K562 (cell line): Measurements from ENCODE around the gene UNC5C. TPM values are rescaled to one million over a fixed set of nuclear protein-coding genes. Genes with fewer than 3 reads are reported as not detected.

Experiments
- ATAC-seq: fragments of 200-7000 bp; cut with Tn5 transposase; 3 replicates; pipeline ENCODE4 v1.9.1; 2020; ENCODE audit warnings: moderate library complexity
- BruUV-seq: library from RNA; stranded (reverse); fragments of 400-500 nt; replicated peaks from 2 replicates; lab custom pipeline; 2021; lab: Mats Ljungman, UMichigan
- CTCF ChIA-PET: fragments of 300-600 bp; formaldehyde crosslinking; extraction: SDS; loops from one replicate; lab custom pipeline; 2021; ENCODE audit warnings: low intra/inter-chr PET ratio; lab: Yijun Ruan, JAX
- POLR2A ChIA-PET: fragments of 300-600, 350-650 bp; sonication (Branson Sonifier 250); formaldehyde crosslinking; extraction: SDS; loops from one replicate; lab custom pipeline; 2021; ENCODE audit warnings: antibody characterized with exemption, inconsistent platforms; lab: Yijun Ruan, JAX
- DNase-seq, 4 experiments: peaks; one replicate each; pipeline versions ENCODE4 v3.0.0 to v3.0.0-alpha.2; 2011 to 2018; ENCODE audit warnings: low spot score in 3 of 4, mixed read lengths in 3 of 4; ENCODE audit errors: extremely low read depth in 1 of 4
- FAIRE-seq: peaks from 2 replicates; lab custom pipeline; 2011; peaks lifted over from hg19 to GRCh38; lab: Jason Lieb, UNC
- H2AFZ ChIP-seq: 2 replicates; pipeline ENCODE4 v1.6.0; 2011; ENCODE audit warnings: low read depth, low read length, control low read depth, inconsistent platforms
- H3K27ac ChIP-seq: fragments of 200-600 bp; 3 replicates; pipeline ENCODE4 v1.8.0; 2011; ENCODE audit warnings: low read depth, mild to moderate bottlenecking, control low read depth, inconsistent platforms, low read length, moderate library complexity, mixed read lengths; ENCODE audit errors: extremely low read depth
- H3K27me3 ChIP-seq, 2 experiments: fragments of 300-600 bp in 1 of 2; 2 replicates in 1 of 2; 3 replicates in 1 of 2; pipeline versions ENCODE4 v1.6.0 to v1.8.0; 2011; ENCODE audit warnings: inconsistent platforms in 2 of 2, low read length in 2 of 2, mild to moderate bottlenecking in 1 of 2, mixed read lengths in 1 of 2, moderate library complexity in 1 of 2; ENCODE audit not compliant: control insufficient read depth in 2 of 2, insufficient read depth in 2 of 2
- H3K36me3 ChIP-seq: fragments of 300-600 bp; 3 replicates; pipeline ENCODE4 v1.8.0; 2011; ENCODE audit warnings: mild to moderate bottlenecking, low read length, inconsistent platforms; ENCODE audit not compliant: control insufficient read depth, insufficient read depth
- H3K4me1 ChIP-seq, 2 experiments: fragments of 200-600 bp in 1 of 2; replicated peaks in 1 of 2; 2 replicates in 1 of 2; 3 replicates in 1 of 2; pipeline versions ENCODE4 v1.5.1 to v1.8.0; 2011; ENCODE audit warnings: inconsistent platforms in 2 of 2, low read length in 2 of 2, mild to moderate bottlenecking in 1 of 2, mixed read lengths in 1 of 2, moderate library complexity in 1 of 2; ENCODE audit not compliant: control insufficient read depth in 2 of 2, insufficient read depth in 2 of 2
- H3K4me2 ChIP-seq: 2 replicates; pipeline ENCODE4 v1.6.1; 2011; ENCODE audit warnings: low read length, control low read depth, inconsistent platforms, mixed read lengths; ENCODE audit not compliant: insufficient read depth
- H3K4me3 ChIP-seq: fragments of 200-600 bp; sonication (generic), shearing (Covaris generic); 2 replicates; pipeline ENCODE4 v1.5.1; 2016; ENCODE audit warnings: control low read depth, inconsistent platforms
- H3K79me2 ChIP-seq: fragments of 200-600 bp; 3 replicates; pipeline ENCODE4 v1.8.0; 2011; ENCODE audit warnings: low read length, inconsistent platforms; ENCODE audit not compliant: control insufficient read depth, insufficient read depth
- H3K9ac ChIP-seq, 2 experiments: 2 replicates each; pipeline versions ENCODE4 v1.6.0 to v1.6.1; 2011; ENCODE audit warnings: low read depth in 2 of 2, low read length in 2 of 2, control low read depth in 1 of 2, inconsistent platforms in 1 of 2, mild to moderate bottlenecking in 1 of 2, mixed read lengths in 1 of 2; ENCODE audit not compliant: insufficient read depth in 1 of 2
- H3K9me1 ChIP-seq: one replicate; pipeline ENCODE4 v1.6.0; 2011; ENCODE audit warnings: inconsistent platforms, mild to moderate bottlenecking, low read length, moderate library complexity; ENCODE audit not compliant: control insufficient read depth, insufficient read depth
- H3K9me3 ChIP-seq: replicated peaks from 2 replicates; pipeline ENCODE4 v1.5.1; 2011; ENCODE audit warnings: low read depth, low read length, inconsistent platforms; ENCODE audit not compliant: control insufficient read depth, insufficient read depth
- H4K20me1 ChIP-seq: replicated peaks from 2 replicates; pipeline ENCODE4 v1.6.1; 2011; ENCODE audit warnings: low read length, inconsistent platforms, mixed read lengths; ENCODE audit not compliant: control insufficient read depth, insufficient read depth
- ATF7 ChIP-seq: fragments of 450-650 bp; IDR thresholded peaks from 2 replicates; pipeline ENCODE4 v1.7.1; 2014; ENCODE audit warnings: mild to moderate bottlenecking, moderate library complexity
- CHCHD3 ChIP-seq: fragments of 250-450 bp; sonication (Bioruptor Pico); IDR thresholded peaks from 2 replicates; pipeline ENCODE4 v2.1.2; 2022; ENCODE audit warnings: mild to moderate bottlenecking
- EP300 ChIP-seq: IDR thresholded peaks from 2 replicates; pipeline ENCODE4 v1.6.1; 2012; ENCODE audit warnings: low read length, improper control_type of control experiment
- HDAC8 ChIP-seq: fragments of 450-650 bp; IDR thresholded peaks from 2 replicates; pipeline ENCODE4 v1.6.1; 2016; ENCODE audit warnings: mild to moderate bottlenecking, missing genetic modification characterization, moderate library complexity, missing compliant biosample characterization
- HOXB6 ChIP-seq: fragments of 250-450 bp; sonication (Bioruptor Pico); IDR thresholded peaks from 2 replicates; pipeline ENCODE4 v1.5.1; 2022; ENCODE audit warnings: mild to moderate bottlenecking, borderline replicate concordance
- LARP7 ChIP-seq: fragments of 450-650 bp; IDR thresholded peaks from 2 replicates; pipeline ENCODE4 v1.6.1; 2016
- POLR2AphosphoS2 ChIP-seq: IDR thresholded peaks from 2 replicates; pipeline ENCODE4 v1.6.1; 2012; ENCODE audit warnings: low read length, improper control_type of control experiment
- SP1 ChIP-seq: sonication (generic); formaldehyde crosslinking; IDR thresholded peaks from 2 replicates; pipeline ENCODE4 v1.8.1; 2022; ENCODE audit warnings: mild to moderate bottlenecking, missing genetic modification reagents
- TARDBP ChIP-seq: fragments of 450-650 bp; IDR thresholded peaks from 2 replicates; pipeline ENCODE4 v1.6.1; 2016
- ZNF384 ChIP-seq: IDR thresholded peaks from 2 replicates; pipeline ENCODE4 v1.6.1; 2012; ENCODE audit warnings: low read depth, low read length, improper control_type of control experiment
- ZNF584 ChIP-seq: fragments of 200-800 bp; sonication (Bioruptor generic); IDR thresholded peaks from 2 replicates; pipeline ENCODE4 v1.6.1; 2016; ENCODE audit warnings: low read depth, mild to moderate bottlenecking, missing genetic modification characterization, missing compliant biosample characterization
- WGBS: fragments of 100-300 bp; shearing (Covaris generic); methylation state at CpG from one replicate; pipeline ENCODE4 v1.1.6; 2016; ENCODE audit warnings: low coverage, mixed read lengths; ENCODE audit not compliant: insufficient coverage; ENCODE audit errors: missing lambda C conversion rate; 5-methylcytosine and 5-hydroxymethylcytosine counted together
- in situ Hi-C: fragments of 300-500 bp; cut with MboI; formaldehyde crosslinking; loops from 4 replicates; pipeline ENCODE4 v1.15.0; 2018; ENCODE audit warnings: inconsistent platforms, mixed read lengths
- intact Hi-C: fragments of 100-400 bp; cut with micrococcal nuclease; formaldehyde crosslinking; loops from 2 replicates; pipeline ENCODE4 v1.14.2; 2022
- polyA plus RNA-seq, 8 experiments: library from polyadenylated mRNA; depleted of rRNA in 4 of 8; stranded (reverse) in 5 of 8; unstranded in 3 of 8; fragments of >200 nt; fragmentation: Nextera tagmentation in 2 of 8; fragmentation: Illumina TruSeq in 1 of 8; extraction: Ambion mirVana in 2 of 8; extraction: Trizol in 1 of 8; gene quantifications; 2 replicates each; pipeline versions ENCODE4 v1.2.1 to v1.2.3, GENCODE V29; 2011 to 2014; ENCODE audit warnings: inconsistent platforms in 1 of 8, missing spikeins in 1 of 8
- total RNA-seq, 7 experiments: library from RNA; depleted of rRNA in 6 of 7; stranded (reverse); fragments of >200 nt in 6 of 7; fragmentation: Illumina TruSeq in 2 of 7; extraction: Trizol in 2 of 7; gene quantifications; 2 replicates each; pipeline versions ENCODE4 v1.2.1 to v1.2.3, GENCODE V29; 2011 to 2021; ENCODE audit warnings: low replicate concordance in 1 of 7
- TF ChIP-seq, protein P1 (sequence below): fragments of 450-650 bp; formaldehyde crosslinking; IDR thresholded peaks from 2 replicates; pipeline ENCODE4 v1.4.0; 2022; ENCODE audit warnings: mild to moderate bottlenecking, moderate library complexity
- TF ChIP-seq, protein P2 (sequence below): fragments of 450-650 bp; IDR thresholded peaks from 2 replicates; pipeline ENCODE4 v1.6.1; 2016
- TF ChIP-seq, protein P3 (sequence below), 2 experiments: fragments of 450-650 bp in 1 of 2; sonication (generic) in 1 of 2; formaldehyde crosslinking in 1 of 2; IDR thresholded peaks in 1 of 2; conservative IDR thresholded peaks in 1 of 2; 2 replicates each; pipeline versions ENCODE4 v1.6.1 to v1.8.1; 2016 to 2023; ENCODE audit warnings: mild to moderate bottlenecking in 2 of 2, moderate library complexity in 2 of 2, inconsistent platforms in 1 of 2, missing genetic modification reagents in 1 of 2
- TF ChIP-seq, protein P4 (sequence below): fragments of 450-650 bp; IDR thresholded peaks from 2 replicates; pipeline ENCODE4 v1.6.1; 2017; ENCODE audit warnings: antibody characterized with exemption, mild to moderate bottlenecking

UNC5C gene
- total and polyA plus RNA-seq, 9 of the 15 experiments (the other 6 are each of a cell fraction or from before 2014, with no cell fraction given), result under 0.01 to 0.10 (median 0.03) TPM; not detected in 1

DNA sequence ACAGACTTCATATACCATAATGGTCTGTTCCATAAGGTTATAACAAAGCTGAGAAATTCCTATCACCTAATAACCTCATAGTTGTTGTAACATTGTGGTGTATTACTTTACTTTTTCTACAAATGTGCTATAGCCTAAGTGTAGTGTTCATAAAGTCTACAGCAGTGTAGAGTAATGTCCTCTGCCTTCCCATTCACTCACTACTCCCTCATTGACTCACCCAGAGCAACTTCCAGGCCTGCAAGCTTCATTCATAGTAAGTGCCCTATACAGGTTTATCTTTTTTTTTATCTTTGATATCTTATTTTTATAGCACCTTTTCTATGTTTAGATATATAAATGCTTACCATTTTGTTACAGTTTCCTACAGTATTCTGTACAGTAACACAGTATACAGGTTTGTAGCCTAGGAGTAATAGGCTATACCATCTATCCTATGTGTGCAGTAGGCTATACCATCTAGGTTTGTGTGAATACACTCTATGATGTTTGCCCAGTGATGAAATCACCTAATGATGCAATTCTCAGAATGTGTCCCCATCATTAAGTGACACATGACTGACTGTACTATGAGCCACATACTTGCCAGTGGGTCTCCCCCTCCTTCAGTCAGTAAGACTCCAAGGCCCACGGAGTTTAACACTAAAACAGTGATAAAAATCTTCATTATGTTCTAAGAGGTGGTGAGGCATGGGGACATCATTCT lies 299.9 kb downstream of the UNC5C start:
- peak in 2 of 4 experiments; percentile 18 to 48 for DNase-seq
- no TSS peak for BruUV-seq
- POLR2A ChIA-PET, result interaction anchor here (1.0 to 1.7 kb wide), 4 partner anchors 11 to 28 kb away, joined by 3 to 4 read pairs (median 4); no protein-coding TSS in a partner anchor
- TF ChIP-seq ZNF584 (0 out of 2 replicates have a peak, but pooled peaks have one; percentile 29), LARP7 (no peak), ZNF384 (no peak), POLR2AphosphoS2 (no peak), ATF7 (peak; percentile 79), HDAC8 (tag) (no peak), HOXB6 (CRISPR knock-in tag) (no peak), EP300 (0 out of 2 replicates have a peak, but pooled peaks have one; percentile 29), SP1 (CRISPR knock-in tag) (no peak), TARDBP (no peak), CHCHD3 (CRISPR knock-in tag) (no peak)
- TF ChIP-seq, protein P1, sequence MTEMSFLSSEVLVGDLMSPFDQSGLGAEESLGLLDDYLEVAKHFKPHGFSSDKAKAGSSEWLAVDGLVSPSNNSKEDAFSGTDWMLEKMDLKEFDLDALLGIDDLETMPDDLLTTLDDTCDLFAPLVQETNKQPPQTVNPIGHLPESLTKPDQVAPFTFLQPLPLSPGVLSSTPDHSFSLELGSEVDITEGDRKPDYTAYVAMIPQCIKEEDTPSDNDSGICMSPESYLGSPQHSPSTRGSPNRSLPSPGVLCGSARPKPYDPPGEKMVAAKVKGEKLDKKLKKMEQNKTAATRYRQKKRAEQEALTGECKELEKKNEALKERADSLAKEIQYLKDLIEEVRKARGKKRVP (CRISPR knock-in tag), result peak; percentile 70
- TF ChIP-seq, protein P2, sequence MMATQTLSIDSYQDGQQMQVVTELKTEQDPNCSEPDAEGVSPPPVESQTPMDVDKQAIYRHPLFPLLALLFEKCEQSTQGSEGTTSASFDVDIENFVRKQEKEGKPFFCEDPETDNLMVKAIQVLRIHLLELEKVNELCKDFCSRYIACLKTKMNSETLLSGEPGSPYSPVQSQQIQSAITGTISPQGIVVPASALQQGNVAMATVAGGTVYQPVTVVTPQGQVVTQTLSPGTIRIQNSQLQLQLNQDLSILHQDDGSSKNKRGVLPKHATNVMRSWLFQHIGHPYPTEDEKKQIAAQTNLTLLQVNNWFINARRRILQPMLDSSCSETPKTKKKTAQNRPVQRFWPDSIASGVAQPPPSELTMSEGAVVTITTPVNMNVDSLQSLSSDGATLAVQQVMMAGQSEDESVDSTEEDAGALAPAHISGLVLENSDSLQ, result peak; percentile 44
- TF ChIP-seq, protein P3, sequence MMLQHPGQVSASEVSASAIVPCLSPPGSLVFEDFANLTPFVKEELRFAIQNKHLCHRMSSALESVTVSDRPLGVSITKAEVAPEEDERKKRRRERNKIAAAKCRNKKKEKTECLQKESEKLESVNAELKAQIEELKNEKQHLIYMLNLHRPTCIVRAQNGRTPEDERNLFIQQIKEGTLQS (IDR thresholded peaks at IDR 0.05), result peak; percentile 98
- TF ChIP-seq, protein P3 (CRISPR knock-in tag; conservative IDR thresholded peaks at IDR 0.05), result 0 out of 2 replicates have a peak, but pooled peaks have one; percentile 25
- TF ChIP-seq, protein P4, sequence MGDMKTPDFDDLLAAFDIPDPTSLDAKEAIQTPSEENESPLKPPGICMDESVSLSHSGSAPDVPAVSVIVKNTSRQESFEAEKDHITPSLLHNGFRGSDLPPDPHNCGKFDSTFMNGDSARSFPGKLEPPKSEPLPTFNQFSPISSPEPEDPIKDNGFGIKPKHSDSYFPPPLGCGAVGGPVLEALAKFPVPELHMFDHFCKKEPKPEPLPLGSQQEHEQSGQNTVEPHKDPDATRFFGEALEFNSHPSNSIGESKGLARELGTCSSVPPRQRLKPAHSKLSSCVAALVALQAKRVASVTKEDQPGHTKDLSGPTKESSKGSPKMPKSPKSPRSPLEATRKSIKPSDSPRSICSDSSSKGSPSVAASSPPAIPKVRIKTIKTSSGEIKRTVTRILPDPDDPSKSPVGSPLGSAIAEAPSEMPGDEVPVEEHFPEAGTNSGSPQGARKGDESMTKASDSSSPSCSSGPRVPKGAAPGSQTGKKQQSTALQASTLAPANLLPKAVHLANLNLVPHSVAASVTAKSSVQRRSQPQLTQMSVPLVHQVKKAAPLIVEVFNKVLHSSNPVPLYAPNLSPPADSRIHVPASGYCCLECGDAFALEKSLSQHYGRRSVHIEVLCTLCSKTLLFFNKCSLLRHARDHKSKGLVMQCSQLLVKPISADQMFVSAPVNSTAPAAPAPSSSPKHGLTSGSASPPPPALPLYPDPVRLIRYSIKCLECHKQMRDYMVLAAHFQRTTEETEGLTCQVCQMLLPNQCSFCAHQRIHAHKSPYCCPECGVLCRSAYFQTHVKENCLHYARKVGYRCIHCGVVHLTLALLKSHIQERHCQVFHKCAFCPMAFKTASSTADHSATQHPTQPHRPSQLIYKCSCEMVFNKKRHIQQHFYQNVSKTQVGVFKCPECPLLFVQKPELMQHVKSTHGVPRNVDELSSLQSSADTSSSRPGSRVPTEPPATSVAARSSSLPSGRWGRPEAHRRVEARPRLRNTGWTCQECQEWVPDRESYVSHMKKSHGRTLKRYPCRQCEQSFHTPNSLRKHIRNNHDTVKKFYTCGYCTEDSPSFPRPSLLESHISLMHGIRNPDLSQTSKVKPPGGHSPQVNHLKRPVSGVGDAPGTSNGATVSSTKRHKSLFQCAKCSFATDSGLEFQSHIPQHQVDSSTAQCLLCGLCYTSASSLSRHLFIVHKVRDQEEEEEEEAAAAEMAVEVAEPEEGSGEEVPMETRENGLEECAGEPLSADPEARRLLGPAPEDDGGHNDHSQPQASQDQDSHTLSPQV, result no peak

More for the DNA sequence above, 299.9 kb downstream of the UNC5C start:
- H4K20me1 ChIP-seq, result no peaks in the 10 kb centered on the region
- no peaks in the 10 kb centered on the region for H3K9me1 ChIP-seq
- FAIRE-seq, result peak; percentile 29
- no peaks in the 10 kb centered on the region for H3K36me3 ChIP-seq
- CTCF ChIA-PET, result no interaction called here
- H3K4me1 ChIP-seq, result peaks cover 15 to 32% of the 10 kb centered on the region in 2 experiments; a peak in 4 of 5 replicates
- H3K27ac ChIP-seq, result peak overlapping the region; percentile 55
- peak; percentile 74 for ATAC-seq
- 0% methylated on average over 1 of the region's 1 CpG for whole genome bisulfite sequencing
- H3K4me2 ChIP-seq, result peak overlapping the region; percentile 59
- no peaks in the 10 kb centered on the region for H3K27me3 ChIP-seq
- intact Hi-C loops (loop anchor here (2.0 kb wide), 1 partner anchor 40 kb away; no protein-coding TSS in a partner anchor), in situ Hi-C loops (no loop called here)
- H3K9me3 ChIP-seq, result no peaks in the 10 kb centered on the region; the same call in 1 of the 2 replicates
- peak overlapping the region; percentile 37 for H2AFZ ChIP-seq
- H3K4me3 ChIP-seq, result no peak overlapping the region
- H3K9ac ChIP-seq, result peak overlapping the region in 1 of 2 experiments; percentile 24; a peak in 1 of 4 replicates
- H3K79me2 ChIP-seq, result no peaks in the 10 kb centered on the region
